OCI-LY1 (cell line): Measurements from ENCODE around the gene WNK2.

Source experiments
- CTCF ChIP-seq: fragments of 200-600 bp; sonication (generic), shearing (Covaris generic); IDR thresholded peaks from 2 replicates; pipeline ENCODE4 v1.5.1; 2017; ENCODE audit warnings: mild to moderate bottlenecking, antibody characterized with exemption, low read length, moderate library complexity, mixed read lengths
- EZH2 ChIP-seq: fragments of 200-600 bp; sonication (generic), shearing (Covaris generic); IDR thresholded peaks from 2 replicates; pipeline ENCODE4 v1.8.0; 2017; ENCODE audit warnings: borderline replicate concordance, mixed run types, mild to moderate bottlenecking, antibody characterized with exemption, low read length, moderate library complexity, mixed read lengths

GRCh38 chr9:93178851-93179786 is 4.8 kb upstream of the WNK2 start:
- TF ChIP-seq CTCF (no peak), EZH2 (no peak)
